Measurements from ENCODE around the gene SETD1A. TPM values are rescaled to one million over a fixed set of nuclear protein-coding genes. Genes with fewer than 3 reads are reported as not detected.

The SETD1A gene
- total and polyA plus RNA-seq, 9 of the 15 experiments (the other 6 are each of a cell fraction or from before 2014, with no cell fraction given): 0.08 to 36.0 (median 4.2) TPM

GRCh38 chr16:30985401-30986128 lies 28.0 kb downstream of the SETD1A start (continued):
- TF ChIP-seq E4F1 (CRISPR knock-in tag; IDR thresholded peaks at IDR 0.05; ENCODE audit: borderline replicate concordance) (no peak), TRIM24 (IDR thresholded peaks at IDR 0.05) (no peak), MAFG (tag; conservative IDR thresholded peaks at IDR 0.05) (no peak), TOE1 (IDR thresholded peaks at IDR 0.05; ENCODE audit: borderline replicate concordance) (0 out of 2 replicates have a peak, but pooled peaks have one; percentile 14), TOE1 (CRISPR knock-in tag; IDR thresholded peaks at IDR 0.05; ENCODE audit: borderline replicate concordance, low read depth) (no peak), ZEB2 (IDR thresholded peaks at IDR 0.05) (0 out of 2 replicates have a peak, but pooled peaks have one; percentile 40), EHMT2 (IDR thresholded peaks at IDR 0.05) (no peak), ZNF133 (CRISPR knock-in tag; IDR thresholded peaks at IDR 0.05) (no peak), TEAD4 (IDR thresholded peaks at IDR 0.05; ENCODE audit: low read length) (no peak), TEAD4 (CRISPR knock-in tag; IDR thresholded peaks at IDR 0.05; ENCODE audit: borderline replicate concordance) (no peak), E2F8 (IDR thresholded peaks at IDR 0.05; ENCODE audit: low read depth, partially characterized antibody) (no peak), KLF1 (tag; IDR thresholded peaks at IDR 0.05) (no peak), SLC30A9 (CRISPR knock-in tag; IDR thresholded peaks at IDR 0.05) (no peak), ZNF24 (IDR thresholded peaks at IDR 0.05) (no peak), ZNF197 (CRISPR knock-in tag; IDR thresholded peaks at IDR 0.05; ENCODE audit: low read depth) (no peak), PHTF2 (CRISPR knock-in tag; IDR thresholded peaks at IDR 0.05) (no peak), OTX1 (CRISPR knock-in tag; IDR thresholded peaks at IDR 0.05) (0 out of 2 replicates have a peak, but pooled peaks have one; percentile 41), CREB1 (IDR thresholded peaks at IDR 0.05) (no peak), CREB1 (CRISPR knock-in tag; IDR thresholded peaks at IDR 0.05) (no peak), EGR1 (conservative IDR thresholded peaks at IDR 0.05) (no peak), E2F3 (CRISPR knock-in tag; IDR thresholded peaks at IDR 0.05) (no peak), CBX2 (IDR thresholded peaks at IDR 0.05; ENCODE audit: insufficient read depth, low read length, poor library complexity, severe bottlenecking) (no peak), NFRKB (IDR thresholded peaks at IDR 0.05; ENCODE audit: low read depth) (peak; percentile 58; the same call in 1 of the 2 replicates), POU5F1 (IDR thresholded peaks at IDR 0.05; ENCODE audit: borderline replicate concordance, low read depth, low read length, partially characterized antibody) (no peak), FOXM1 (IDR thresholded peaks at IDR 0.05; ENCODE audit: low read depth) (no peak), FOXM1 (CRISPR knock-in tag; IDR thresholded peaks at IDR 0.05; ENCODE audit: low read depth) (no peak), TAF15 (IDR thresholded peaks at IDR 0.05; ENCODE audit: low read depth, low read length) (no peak)
